Choroid plexus epithelial cell (primary cell): ENCODE measurements around the gene ABLIM1.

ENCODE experiments used
- DNase-seq: peaks from one replicate; pipeline ENCODE4 v3.0.0-alpha.2; 2010; ENCODE audit warnings: low read depth
- H3K4me3 ChIP-seq: 2 replicates; pipeline ENCODE4 v1.5.1; 2011; ENCODE audit warnings: low read depth, mild to moderate bottlenecking, control low read depth, low read length, moderate library complexity
- TF ChIP-seq, protein P1 (sequence below): conservative IDR thresholded peaks from 2 replicates; pipeline ENCODE4 v1.5.1; 2011; ENCODE audit warnings: low read depth, mild to moderate bottlenecking, control low read depth, inconsistent platforms, low read length, moderate library complexity

Gene ABLIM1

DNA sequence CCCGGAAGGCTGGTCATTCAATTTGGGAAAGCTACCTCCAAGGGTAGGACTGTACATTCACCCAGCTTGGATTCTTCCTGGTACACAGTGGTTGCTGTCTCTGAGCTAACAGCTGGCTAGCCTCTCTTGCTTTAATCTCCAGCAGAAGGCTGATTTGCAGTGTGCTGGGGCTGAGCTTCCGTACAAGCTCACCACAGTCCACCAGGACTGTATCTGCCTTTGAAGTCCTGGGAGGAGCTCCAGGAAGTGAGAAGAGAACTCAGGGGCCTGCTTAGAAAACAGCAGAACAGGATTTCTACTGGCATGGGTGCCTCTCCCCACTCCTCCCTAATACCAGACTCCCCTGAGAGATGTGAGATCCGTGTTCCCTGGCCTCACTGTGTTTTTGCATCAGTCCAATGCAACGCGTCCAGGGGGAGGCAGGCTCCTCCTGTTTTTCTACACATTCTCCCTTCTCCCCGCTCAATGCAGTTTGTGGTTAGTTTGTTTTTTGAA lies 260.4 kb downstream of the ABLIM1 start:
- no peak overlapping the region for H3K4me3 ChIP-seq
- peak; percentile 69 for DNase-seq
- TF ChIP-seq, protein P1, sequence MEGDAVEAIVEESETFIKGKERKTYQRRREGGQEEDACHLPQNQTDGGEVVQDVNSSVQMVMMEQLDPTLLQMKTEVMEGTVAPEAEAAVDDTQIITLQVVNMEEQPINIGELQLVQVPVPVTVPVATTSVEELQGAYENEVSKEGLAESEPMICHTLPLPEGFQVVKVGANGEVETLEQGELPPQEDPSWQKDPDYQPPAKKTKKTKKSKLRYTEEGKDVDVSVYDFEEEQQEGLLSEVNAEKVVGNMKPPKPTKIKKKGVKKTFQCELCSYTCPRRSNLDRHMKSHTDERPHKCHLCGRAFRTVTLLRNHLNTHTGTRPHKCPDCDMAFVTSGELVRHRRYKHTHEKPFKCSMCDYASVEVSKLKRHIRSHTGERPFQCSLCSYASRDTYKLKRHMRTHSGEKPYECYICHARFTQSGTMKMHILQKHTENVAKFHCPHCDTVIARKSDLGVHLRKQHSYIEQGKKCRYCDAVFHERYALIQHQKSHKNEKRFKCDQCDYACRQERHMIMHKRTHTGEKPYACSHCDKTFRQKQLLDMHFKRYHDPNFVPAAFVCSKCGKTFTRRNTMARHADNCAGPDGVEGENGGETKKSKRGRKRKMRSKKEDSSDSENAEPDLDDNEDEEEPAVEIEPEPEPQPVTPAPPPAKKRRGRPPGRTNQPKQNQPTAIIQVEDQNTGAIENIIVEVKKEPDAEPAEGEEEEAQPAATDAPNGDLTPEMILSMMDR = peak; percentile 41

DNA sequence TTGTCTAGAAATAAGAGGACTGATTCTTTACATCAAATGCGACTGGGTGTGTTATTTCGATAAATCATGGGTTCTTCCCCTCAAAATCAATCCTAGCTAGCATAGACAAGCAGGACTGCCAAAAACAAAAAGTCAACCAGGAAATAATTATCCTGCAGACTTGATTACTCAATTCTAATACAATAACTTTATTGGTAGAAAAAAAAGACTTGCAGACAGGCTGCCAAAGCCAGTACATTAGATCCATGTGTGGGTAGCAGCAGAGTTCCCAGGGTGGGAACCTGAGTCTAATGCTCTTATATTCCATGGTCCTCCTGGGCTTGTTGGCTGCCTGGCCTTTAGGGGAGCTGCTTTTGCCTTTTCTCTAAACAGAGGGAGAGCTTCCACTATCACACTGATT lies 261.6 kb downstream of the ABLIM1 start:
- no peak overlapping the region for H3K4me3 ChIP-seq
- DNase-seq = no peak
- TF ChIP-seq, protein P1 = no peak

DNA sequence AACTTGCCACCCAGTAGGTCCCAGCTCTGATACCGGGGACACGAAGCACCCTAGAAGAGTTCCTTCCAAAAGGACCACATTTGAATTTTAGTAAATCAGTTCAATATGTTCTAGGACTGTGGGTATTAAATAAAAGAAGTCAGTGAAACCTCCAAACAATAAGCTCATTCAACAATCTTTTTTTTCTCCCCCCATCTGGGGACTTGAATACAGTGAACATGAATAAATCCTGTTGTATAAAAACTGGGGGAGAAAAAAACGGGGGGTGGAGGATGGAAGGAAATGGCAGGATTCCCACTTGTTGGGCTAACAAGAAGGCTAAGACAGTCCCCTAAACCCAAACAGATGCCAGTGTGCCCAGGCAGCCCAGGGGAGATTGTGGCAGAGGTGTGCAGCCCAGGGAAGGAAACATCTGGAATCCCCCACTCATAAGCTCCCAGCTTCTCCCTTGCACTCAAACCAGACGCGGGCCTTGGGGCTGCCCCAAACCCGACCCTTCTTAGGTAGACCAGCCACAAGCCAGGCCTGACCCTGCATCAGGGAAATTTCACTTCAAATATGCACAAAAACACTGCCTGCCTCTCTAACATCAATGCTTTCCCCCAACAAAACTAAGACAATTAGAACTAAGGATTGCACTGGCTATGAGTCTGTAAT lies 262.6 kb downstream of the ABLIM1 start:
- TF ChIP-seq, protein P1 = no peak
- no peak overlapping the region for H3K4me3 ChIP-seq
- no peak for DNase-seq

DNA sequence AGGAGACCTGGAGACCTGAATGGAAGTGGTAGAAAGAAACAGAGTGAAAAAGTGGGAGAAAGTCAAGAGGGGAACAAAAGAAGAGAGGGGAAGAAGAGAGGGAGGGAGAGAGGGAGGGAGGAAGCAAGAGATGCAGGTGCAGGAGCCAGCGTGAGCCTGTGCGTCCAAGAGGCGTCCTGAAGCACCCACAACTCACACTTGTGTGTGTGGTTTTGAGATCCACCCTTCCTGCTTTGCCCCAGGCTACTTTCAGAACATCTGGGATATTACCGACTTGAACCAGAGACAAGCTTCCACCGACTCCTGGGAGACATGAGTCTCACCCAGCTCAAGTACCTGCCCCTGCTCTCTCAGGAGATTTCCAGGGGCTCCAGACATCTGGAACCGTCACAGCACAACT lies 263.5 kb downstream of the ABLIM1 start:
- TF ChIP-seq, protein P1 = no peak
- no peak for DNase-seq
- no peak overlapping the region for H3K4me3 ChIP-seq

DNA sequence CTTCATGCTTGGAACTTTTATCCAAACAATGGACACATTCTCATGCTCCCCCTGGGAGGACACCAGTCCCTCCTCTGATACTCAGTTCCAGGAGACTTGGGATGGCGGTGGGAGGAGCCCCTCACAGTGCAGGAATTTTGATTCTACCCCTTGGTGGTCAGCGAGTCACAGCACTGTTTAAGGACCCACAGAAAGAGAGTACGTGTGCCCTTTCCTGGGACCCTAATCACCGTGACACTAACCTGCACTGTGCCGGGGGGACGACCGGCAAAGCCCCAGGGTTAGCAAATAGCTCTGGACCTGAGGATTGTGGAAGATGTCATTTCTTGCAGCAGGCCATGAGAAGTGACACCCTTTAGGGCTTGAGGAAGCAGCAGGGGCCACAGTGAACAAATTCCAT lies 264.2 kb downstream of the ABLIM1 start:
- no peak for DNase-seq
- H3K4me3 ChIP-seq = no peak overlapping the region
- TF ChIP-seq, protein P1 = no peak

DNA sequence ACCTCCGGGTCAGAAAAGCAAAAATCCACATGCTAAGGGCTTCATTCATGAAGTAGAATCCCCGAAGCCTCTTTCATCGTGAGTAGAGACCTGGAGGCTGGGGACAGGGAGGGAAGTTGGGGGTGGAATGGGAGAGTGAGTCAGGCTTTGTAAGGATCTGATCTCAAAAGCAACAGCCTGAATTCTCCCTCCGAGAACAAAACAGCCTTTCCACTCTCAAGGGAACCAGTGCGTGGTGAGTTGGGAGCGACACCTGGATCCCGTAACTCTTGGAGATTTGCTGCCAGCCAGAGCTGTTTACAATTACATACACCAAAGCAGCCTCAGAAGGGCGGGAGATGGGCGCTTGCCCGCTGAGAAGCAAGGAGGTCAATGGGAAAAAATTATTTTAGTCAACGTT lies 264.6 kb downstream of the ABLIM1 start:
- H3K4me3 ChIP-seq = no peak overlapping the region
- TF ChIP-seq, protein P1 = no peak
- peak; percentile 43 for DNase-seq
